SKM-1 treated with dmso at 0.1 percent for 144 hours (cell line): ENCODE data around the gene ZSCAN22.

ENCODE experiments used
- DNase-seq: peaks from one replicate; lab custom pipeline; 2025; ENCODE audit not compliant: unreplicated experiment; lab: John Stamatoyannopoulos, UW

ZSCAN22 gene

GRCh38 chr19:58350871-58351557 lies 24.2 kb downstream of the ZSCAN22 start:
- no peak for DNase-seq

GRCh38 chr19:58351558-58351878 lies 24.7 kb downstream of the ZSCAN22 start:
- no peak for DNase-seq

GRCh38 chr19:58351990-58352755 lies 25.4 kb downstream of the ZSCAN22 start:
- DNase-seq: no peak

GRCh38 chr19:58352760-58353671 lies 26.2 kb downstream of the ZSCAN22 start, which contains the start of gene A1BG:
Gene A1BG, minus strand, starts transcription at chr19:58353492. Its CDS starts 55 bp downstream, at chr19:58353437.
- DNase-seq: no peak

GRCh38 chr19:58353717-58354477 lies 27.1 kb downstream of the ZSCAN22 start:
- no peak for DNase-seq

- DNase-seq: no peak
These were observed 27.8 kb downstream of the ZSCAN22 start for GRCh38 chr19:58354478-58355030.

- DNase-seq: no peak
These were observed 28.5 kb downstream of the ZSCAN22 start for GRCh38 chr19:58355215-58355796.

GRCh38 chr19:58355908-58356765 lies 29.3 kb downstream of the ZSCAN22 start:
- DNase-seq: no peak

GRCh38 chr19:58356766-58357480 lies 30.1 kb downstream of the ZSCAN22 start:
- DNase-seq: no peak

- DNase-seq: no peak
These were observed 30.8 kb downstream of the ZSCAN22 start for GRCh38 chr19:58357481-58358145.

- no peak for DNase-seq
These were observed 35.1 kb downstream of the ZSCAN22 start for GRCh38 chr19:58361900-58362271.

- DNase-seq: peak; percentile 72
These were observed 35.6 kb downstream of the ZSCAN22 start, which contains the start of gene ZNF497 for GRCh38 chr19:58362272-58362994. Gene ZNF497, minus strand, starts transcription at chr19:58362751. Its CDS starts 5,116 bp downstream, at chr19:58357635.

- peak; percentile 48 for DNase-seq
These were observed 37.4 kb downstream of the ZSCAN22 start for GRCh38 chr19:58364146-58364545.

GRCh38 chr19:58366585-58367430 lies 40.0 kb downstream of the ZSCAN22 start:
- no peak for DNase-seq

- DNase-seq: no peak
These were observed 41.1 kb downstream of the ZSCAN22 start for GRCh38 chr19:58367698-58368454.
